Measurements from ENCODE around the gene GRIK2.

Gene GRIK2

GRCh38 chr6:101811108-101811507 is 417.6 kb downstream of the GRIK2 start:
- no peak overlapping the region for H3K9ac ChIP-seq (ENCODE audit: low read depth, low read length)
- no peaks in the 10 kb centered on the region for H3K27me3 ChIP-seq (ENCODE audit: control insufficient read depth, insufficient read depth, low read length)
- no peaks in the 10 kb centered on the region for H3K9me3 ChIP-seq (ENCODE audit: control insufficient read depth, insufficient read depth, low read length)
- no peak overlapping the region for H3K27ac ChIP-seq (ENCODE audit: low read depth, low read length)
- H3K36me3 ChIP-seq (ENCODE audit: control insufficient read depth, insufficient read depth, low read length), result no peaks in the 10 kb centered on the region
- H3K4me1 ChIP-seq (ENCODE audit: control insufficient read depth, insufficient read depth, low read length), result peaks cover 10% of the 10 kb centered on the region
- H3K4me3 ChIP-seq (ENCODE audit: low read depth, low read length), result no peak overlapping the region

GRCh38 chr6:101816716-101817115 is 423.2 kb downstream of the GRIK2 start:
- no peaks in the 10 kb centered on the region for H3K9me3 ChIP-seq (ENCODE audit: control insufficient read depth, insufficient read depth, low read length)
- no peak overlapping the region for H3K9ac ChIP-seq (ENCODE audit: low read depth, low read length)
- H3K27ac ChIP-seq (ENCODE audit: low read depth, low read length), result no peak overlapping the region

GRCh38 chr6:101818051-101818450 is 424.5 kb downstream of the GRIK2 start:
- H3K9ac ChIP-seq (ENCODE audit: low read depth, low read length), result no peak overlapping the region
- H3K27me3 ChIP-seq (ENCODE audit: control insufficient read depth, insufficient read depth, low read length), result no peaks in the 10 kb centered on the region
- peaks cover 5% of the 10 kb centered on the region; the same call in 1 of the 2 replicates for H3K4me1 ChIP-seq (ENCODE audit: control insufficient read depth, insufficient read depth, low read length)
- H3K36me3 ChIP-seq (ENCODE audit: control insufficient read depth, insufficient read depth, low read length), result no peaks in the 10 kb centered on the region
- no peak overlapping the region for H3K4me3 ChIP-seq (ENCODE audit: low read depth, low read length)
- H3K9me3 ChIP-seq (ENCODE audit: control insufficient read depth, insufficient read depth, low read length), result no peaks in the 10 kb centered on the region
- H3K27ac ChIP-seq (ENCODE audit: low read depth, low read length), result no peak overlapping the region

More at GRCh38 chr6:101816716-101817115, 423.2 kb downstream of the GRIK2 start:
- no peaks in the 10 kb centered on the region for H3K27me3 ChIP-seq (ENCODE audit: control insufficient read depth, insufficient read depth, low read length)
- H3K36me3 ChIP-seq (ENCODE audit: control insufficient read depth, insufficient read depth, low read length), result no peaks in the 10 kb centered on the region
- peaks cover 5% of the 10 kb centered on the region; the same call in 1 of the 2 replicates for H3K4me1 ChIP-seq (ENCODE audit: control insufficient read depth, insufficient read depth, low read length)
- no peak overlapping the region for H3K4me3 ChIP-seq (ENCODE audit: low read depth, low read length)

GRCh38 chr6:101824551-101825345 is 431.2 kb downstream of the GRIK2 start:
- H3K27ac ChIP-seq (ENCODE audit: low read depth, low read length), result no peak overlapping the region

GRCh38 chr6:101826269-101826668 is 432.8 kb downstream of the GRIK2 start:
- Histone ChIP-seq H3K9me3 (ENCODE audit: control insufficient read depth, insufficient read depth, low read length) (no peaks in the 10 kb centered on the region), H3K4me1 (ENCODE audit: control insufficient read depth, insufficient read depth, low read length) (peaks cover 11% of the 10 kb centered on the region), H3K36me3 (ENCODE audit: control insufficient read depth, insufficient read depth, low read length) (no peaks in the 10 kb centered on the region), H3K9ac (ENCODE audit: low read depth, low read length) (no peak overlapping the region), H3K4me3 (ENCODE audit: low read depth, low read length) (no peak overlapping the region), H3K27ac (ENCODE audit: low read depth, low read length) (no peak overlapping the region), H3K27me3 (ENCODE audit: control insufficient read depth, insufficient read depth, low read length) (no peaks in the 10 kb centered on the region)

More at GRCh38 chr6:101824551-101825345, 431.2 kb downstream of the GRIK2 start:
- H3K27me3 ChIP-seq (ENCODE audit: control insufficient read depth, insufficient read depth, low read length), result no peaks in the 10 kb centered on the region
- no peaks in the 10 kb centered on the region for H3K36me3 ChIP-seq (ENCODE audit: control insufficient read depth, insufficient read depth, low read length)
- no peak overlapping the region for H3K4me3 ChIP-seq (ENCODE audit: low read depth, low read length)
- H3K9ac ChIP-seq (ENCODE audit: low read depth, low read length), result no peak overlapping the region
- H3K9me3 ChIP-seq (ENCODE audit: control insufficient read depth, insufficient read depth, low read length), result no peaks in the 10 kb centered on the region
- H3K4me1 ChIP-seq (ENCODE audit: control insufficient read depth, insufficient read depth, low read length), result peaks cover 11% of the 10 kb centered on the region

- Histone ChIP-seq H3K27ac (ENCODE audit: low read depth, low read length) (no peak overlapping the region), H3K9ac (ENCODE audit: low read depth, low read length) (no peak overlapping the region), H3K27me3 (ENCODE audit: control insufficient read depth, insufficient read depth, low read length) (no peaks in the 10 kb centered on the region), H3K36me3 (ENCODE audit: control insufficient read depth, insufficient read depth, low read length) (no peaks in the 10 kb centered on the region), H3K4me3 (ENCODE audit: low read depth, low read length) (no peak overlapping the region), H3K9me3 (ENCODE audit: control insufficient read depth, insufficient read depth, low read length) (no peaks in the 10 kb centered on the region), H3K4me1 (ENCODE audit: control insufficient read depth, insufficient read depth, low read length) (peaks cover 11% of the 10 kb centered on the region)
Measured at GRCh38 chr6:101826678-101827077, 433.2 kb downstream of the GRIK2 start.

GRCh38 chr6:101830501-101831031 is 437.1 kb downstream of the GRIK2 start:
- Histone ChIP-seq H3K27me3 (ENCODE audit: control insufficient read depth, insufficient read depth, low read length) (no peaks in the 10 kb centered on the region), H3K4me1 (ENCODE audit: control insufficient read depth, insufficient read depth, low read length) (no peaks in the 10 kb centered on the region), H3K4me3 (ENCODE audit: low read depth, low read length) (no peak overlapping the region), H3K36me3 (ENCODE audit: control insufficient read depth, insufficient read depth, low read length) (no peaks in the 10 kb centered on the region), H3K9ac (ENCODE audit: low read depth, low read length) (no peak overlapping the region), H3K27ac (ENCODE audit: low read depth, low read length) (no peak overlapping the region), H3K9me3 (ENCODE audit: control insufficient read depth, insufficient read depth, low read length) (no peaks in the 10 kb centered on the region)

- no peak overlapping the region for H3K9ac ChIP-seq (ENCODE audit: low read depth, low read length)
- no peaks in the 10 kb centered on the region for H3K36me3 ChIP-seq (ENCODE audit: control insufficient read depth, insufficient read depth, low read length)
- H3K4me1 ChIP-seq (ENCODE audit: control insufficient read depth, insufficient read depth, low read length), result no peaks in the 10 kb centered on the region
- no peaks in the 10 kb centered on the region for H3K27me3 ChIP-seq (ENCODE audit: control insufficient read depth, insufficient read depth, low read length)
- H3K4me3 ChIP-seq (ENCODE audit: low read depth, low read length), result no peak overlapping the region
- no peak overlapping the region for H3K27ac ChIP-seq (ENCODE audit: low read depth, low read length)
- no peaks in the 10 kb centered on the region for H3K9me3 ChIP-seq (ENCODE audit: control insufficient read depth, insufficient read depth, low read length)
Measured at GRCh38 chr6:101832371-101832770, 438.9 kb downstream of the GRIK2 start.

- no peak overlapping the region for H3K4me3 ChIP-seq (ENCODE audit: low read depth, low read length)
- H3K27me3 ChIP-seq (ENCODE audit: control insufficient read depth, insufficient read depth, low read length), result no peaks in the 10 kb centered on the region
- H3K27ac ChIP-seq (ENCODE audit: low read depth, low read length), result no peak overlapping the region
- no peak overlapping the region for H3K9ac ChIP-seq (ENCODE audit: low read depth, low read length)
- no peaks in the 10 kb centered on the region for H3K36me3 ChIP-seq (ENCODE audit: control insufficient read depth, insufficient read depth, low read length)
- H3K9me3 ChIP-seq (ENCODE audit: control insufficient read depth, insufficient read depth, low read length), result no peaks in the 10 kb centered on the region
- no peaks in the 10 kb centered on the region for H3K4me1 ChIP-seq (ENCODE audit: control insufficient read depth, insufficient read depth, low read length)
Measured at GRCh38 chr6:101840100-101840499, 446.6 kb downstream of the GRIK2 start.

GRCh38 chr6:101845172-101845571 is 451.7 kb downstream of the GRIK2 start:
- peaks cover 39% of the 10 kb centered on the region for H3K4me1 ChIP-seq (ENCODE audit: control insufficient read depth, insufficient read depth, low read length)
- no peaks in the 10 kb centered on the region for H3K27me3 ChIP-seq (ENCODE audit: control insufficient read depth, insufficient read depth, low read length)
- no peak overlapping the region for H3K4me3 ChIP-seq (ENCODE audit: low read depth, low read length)
- H3K9me3 ChIP-seq (ENCODE audit: control insufficient read depth, insufficient read depth, low read length), result no peaks in the 10 kb centered on the region
- H3K9ac ChIP-seq (ENCODE audit: low read depth, low read length), result no peak overlapping the region
- H3K27ac ChIP-seq (ENCODE audit: low read depth, low read length), result no peak overlapping the region
- H3K36me3 ChIP-seq (ENCODE audit: control insufficient read depth, insufficient read depth, low read length), result no peaks in the 10 kb centered on the region

- Histone ChIP-seq H3K9ac (ENCODE audit: low read depth, low read length) (no peak overlapping the region), H3K27me3 (ENCODE audit: control insufficient read depth, insufficient read depth, low read length) (no peaks in the 10 kb centered on the region), H3K4me3 (ENCODE audit: low read depth, low read length) (no peak overlapping the region)
Measured at GRCh38 chr6:101845621-101846020, 452.1 kb downstream of the GRIK2 start.

More at GRCh38 chr6:101845621-101846020, 452.1 kb downstream of the GRIK2 start:
- Histone ChIP-seq H3K9me3 (ENCODE audit: control insufficient read depth, insufficient read depth, low read length) (no peaks in the 10 kb centered on the region), H3K36me3 (ENCODE audit: control insufficient read depth, insufficient read depth, low read length) (no peaks in the 10 kb centered on the region), H3K4me1 (ENCODE audit: control insufficient read depth, insufficient read depth, low read length) (peaks cover 39% of the 10 kb centered on the region), H3K27ac (ENCODE audit: low read depth, low read length) (no peak overlapping the region)

Data from HUES48 (cell line).